GM18499 (cell line): ENCODE data around the gene MUCL3.
"Not testable (repeated sequence)": the region's sequence is repeated elsewhere in the genome, so short reads cannot be mapped to it uniquely, and the experiment has no call there.

Experiments used
- ATAC-seq: cut with Tn5 transposase; IDR thresholded peaks from one replicate; pipeline ENCODE4 v1.9.1; 2021; ENCODE audit warnings: moderate number of reproducible peaks; ENCODE audit not compliant: insufficient read depth, unreplicated experiment

The MUCL3 gene

GRCh38 chr6:30935018-30935417 is 5.8 kb upstream of the MUCL3 start:
- ATAC-seq = no peak

DNA sequence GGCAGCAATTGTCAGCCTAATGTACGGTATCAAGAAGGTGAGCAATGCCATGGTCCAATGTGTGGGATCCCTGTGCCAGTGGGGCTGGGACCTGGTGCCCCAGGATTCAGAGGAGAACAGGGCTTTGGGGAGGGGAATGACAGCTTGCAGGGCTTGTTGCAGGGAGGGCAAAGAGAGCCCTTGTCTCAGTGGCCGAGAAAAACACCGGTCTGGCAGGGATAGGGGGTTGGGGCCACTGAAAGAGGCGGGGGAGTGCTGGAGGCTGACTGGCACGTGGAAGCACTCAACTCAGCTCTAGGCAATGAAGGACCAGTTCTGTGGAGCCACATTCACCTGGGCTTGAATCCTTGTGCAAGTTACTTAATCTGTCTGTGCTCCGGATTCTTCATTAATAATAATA is 3.5 kb upstream of the MUCL3 start:
- no peak for ATAC-seq

DNA sequence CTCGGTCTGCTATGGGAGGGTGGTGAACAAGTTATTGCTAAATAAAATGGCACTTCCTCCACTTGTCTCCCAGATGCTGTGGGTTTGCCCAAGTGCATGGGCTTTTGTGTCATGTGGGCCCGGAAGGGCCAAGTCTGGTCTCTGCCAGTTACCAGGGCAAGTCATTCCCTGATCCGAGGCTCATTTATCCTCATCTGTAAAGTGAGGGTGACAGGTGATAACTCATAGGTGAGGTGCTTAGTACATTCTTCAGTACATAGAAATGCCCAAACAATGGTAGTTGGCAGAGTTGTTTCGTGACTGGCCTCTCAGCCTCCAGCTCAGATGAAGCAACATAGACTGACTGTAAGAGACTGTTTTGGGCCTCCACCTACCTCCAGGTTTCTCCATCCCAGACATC is 2.0 kb upstream of the MUCL3 start:
- ATAC-seq = no peak

DNA sequence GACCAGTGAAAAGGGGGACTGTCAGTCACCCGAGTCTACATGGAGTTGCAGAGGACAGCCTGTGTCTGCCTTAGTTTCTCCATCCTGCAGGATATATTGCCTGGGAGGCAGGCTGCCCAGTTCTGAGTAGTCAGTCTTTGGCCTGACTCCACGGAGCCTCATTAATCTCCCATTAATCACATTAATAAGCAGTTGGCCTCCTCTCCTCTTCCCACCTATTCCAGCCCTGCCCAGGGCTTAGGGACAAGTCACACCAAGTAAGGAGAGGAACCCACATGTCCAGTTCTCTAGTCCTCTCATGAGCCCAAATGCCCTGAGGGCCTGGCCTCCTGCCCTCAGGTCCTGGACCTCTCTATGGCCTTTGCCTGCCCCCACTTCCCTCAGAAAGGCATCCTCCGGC is 1.3 kb upstream of the MUCL3 start:
- ATAC-seq = no peak

DNA sequence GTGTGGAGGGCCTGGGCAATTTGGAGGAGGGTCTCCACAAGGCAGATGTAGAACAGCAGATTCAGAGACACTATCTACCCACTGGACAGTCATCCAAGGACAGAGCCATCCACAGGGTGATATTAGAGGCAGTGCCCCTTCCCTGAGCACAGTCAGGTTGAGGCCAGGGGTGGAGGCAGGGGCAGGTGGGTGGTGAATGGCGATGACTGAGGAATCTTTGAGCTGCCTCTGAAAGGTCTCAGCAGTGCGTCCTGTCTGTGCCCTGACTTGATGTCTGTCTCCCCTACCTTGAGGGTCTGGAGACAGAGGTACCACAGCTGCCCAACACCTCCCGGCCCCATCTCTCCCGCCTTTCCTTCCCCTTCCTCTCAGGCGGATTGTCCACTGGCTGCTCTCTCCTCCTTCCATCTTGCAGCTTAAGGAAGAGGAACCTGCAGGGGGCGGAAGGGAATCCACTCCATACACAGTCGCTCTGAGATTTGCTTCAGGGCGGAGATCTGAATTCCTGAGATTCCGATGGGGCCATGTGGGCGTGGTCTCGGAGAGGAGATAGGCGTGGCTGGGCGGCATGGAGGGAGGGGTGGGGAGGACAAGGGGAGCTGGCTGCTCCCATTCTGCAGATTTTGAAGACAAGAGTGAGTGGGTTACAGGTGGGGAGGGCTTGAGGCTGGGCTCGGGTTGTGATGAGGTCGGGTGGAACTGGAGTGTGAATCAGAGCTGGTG is 1.7 kb downstream of the MUCL3 start:
- ATAC-seq = no peak

GRCh38 chr6:30944051-30944450 is 3.3 kb downstream of the MUCL3 start:
- ATAC-seq = no peak

DNA sequence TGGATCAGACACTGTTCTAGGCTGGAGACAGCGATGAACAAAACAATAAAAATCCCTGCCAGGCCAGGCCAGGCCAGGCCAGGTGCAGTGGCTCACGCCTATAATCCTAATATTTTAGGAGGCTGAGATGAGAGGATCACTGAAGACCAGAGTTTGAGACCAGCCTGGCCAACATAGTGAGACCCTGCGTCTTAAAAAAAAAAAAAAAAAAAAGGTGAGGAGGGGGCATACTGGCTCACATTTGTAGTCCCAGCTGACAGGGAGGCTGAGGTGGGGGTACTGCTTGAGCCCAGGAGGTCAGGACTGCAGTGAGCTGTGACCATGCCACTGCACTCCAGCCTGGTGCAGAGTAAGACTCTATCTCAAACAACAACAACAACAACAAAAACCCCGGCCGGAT is 4.5 kb downstream of the MUCL3 start:
- no peak for ATAC-seq

DNA sequence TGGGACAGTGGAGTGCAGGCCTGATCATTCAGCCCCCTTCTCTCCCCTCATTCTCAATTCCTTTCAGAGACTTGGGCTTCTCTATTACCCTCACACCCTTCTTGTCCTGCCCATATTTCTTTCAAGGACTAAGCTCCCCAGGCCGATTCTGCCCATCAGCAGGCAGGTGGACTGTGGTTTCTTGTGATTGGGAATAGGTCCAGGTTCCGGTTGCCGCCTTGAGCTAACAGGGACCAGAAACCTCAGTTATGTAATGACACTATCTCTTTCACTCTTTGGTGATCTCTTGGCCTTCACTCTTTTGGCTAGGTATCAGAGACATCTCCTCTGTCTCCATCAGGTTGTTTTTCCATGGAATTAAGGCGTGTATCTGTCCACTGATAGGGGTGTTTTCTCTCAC is 6.5 kb downstream of the MUCL3 start:
- no peak for ATAC-seq

DNA sequence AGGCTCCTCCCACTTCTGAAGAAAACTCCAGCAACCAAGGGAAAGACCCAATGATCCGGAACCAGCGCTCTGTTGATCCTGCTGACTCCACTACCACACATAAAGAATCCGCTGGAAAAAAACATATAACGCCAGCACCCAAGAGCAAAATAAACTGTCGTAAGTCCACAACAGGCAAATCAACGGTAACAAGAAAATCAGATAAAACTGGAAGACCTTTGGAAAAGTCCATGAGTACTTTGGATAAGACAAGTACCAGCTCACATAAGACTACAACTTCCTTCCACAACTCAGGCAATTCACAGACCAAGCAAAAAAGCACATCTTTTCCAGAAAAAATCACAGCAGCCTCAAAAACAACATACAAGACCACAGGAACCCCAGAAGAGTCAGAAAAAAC is 8.0 kb downstream of the MUCL3 start:
- ATAC-seq = no peak

GRCh38 chr6:30951907-30952469 is 11.2 kb downstream of the MUCL3 start:
- ATAC-seq = no peak

DNA sequence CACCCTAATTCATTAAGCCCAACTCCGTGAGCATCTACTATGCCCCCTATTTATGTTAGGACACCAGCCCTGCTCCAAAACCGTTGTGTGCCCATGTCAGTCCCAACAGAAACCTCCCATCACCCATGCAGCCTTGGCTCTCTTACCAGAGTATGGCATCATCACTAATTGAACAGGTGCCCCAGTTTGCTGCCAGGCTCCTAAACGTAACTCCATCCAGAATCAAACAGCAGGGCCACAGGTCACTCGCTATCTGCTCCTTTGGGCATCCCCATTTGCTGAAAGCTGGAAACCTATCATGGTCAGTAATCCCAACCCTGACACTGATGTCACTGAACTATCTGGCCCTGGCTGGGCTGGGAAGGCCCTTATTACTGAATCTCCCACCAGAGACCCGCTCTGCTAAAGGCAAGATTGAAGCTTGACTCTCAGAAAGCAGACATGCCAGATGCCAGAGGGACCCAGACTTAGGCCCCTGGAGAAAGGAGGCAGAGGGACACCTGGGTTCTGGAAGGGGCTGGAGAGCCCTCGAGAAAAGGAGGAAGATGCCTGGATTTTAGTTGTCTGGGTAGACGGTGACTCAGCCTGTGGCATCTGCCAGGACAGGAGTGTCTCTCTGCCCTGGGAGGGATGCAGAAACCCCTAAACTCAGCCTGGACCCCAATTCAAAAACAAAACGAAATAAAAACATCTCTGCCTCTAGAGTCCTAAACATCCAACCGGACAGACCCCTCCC is 14.0 kb downstream of the MUCL3 start:
- ATAC-seq = no peak

DNA sequence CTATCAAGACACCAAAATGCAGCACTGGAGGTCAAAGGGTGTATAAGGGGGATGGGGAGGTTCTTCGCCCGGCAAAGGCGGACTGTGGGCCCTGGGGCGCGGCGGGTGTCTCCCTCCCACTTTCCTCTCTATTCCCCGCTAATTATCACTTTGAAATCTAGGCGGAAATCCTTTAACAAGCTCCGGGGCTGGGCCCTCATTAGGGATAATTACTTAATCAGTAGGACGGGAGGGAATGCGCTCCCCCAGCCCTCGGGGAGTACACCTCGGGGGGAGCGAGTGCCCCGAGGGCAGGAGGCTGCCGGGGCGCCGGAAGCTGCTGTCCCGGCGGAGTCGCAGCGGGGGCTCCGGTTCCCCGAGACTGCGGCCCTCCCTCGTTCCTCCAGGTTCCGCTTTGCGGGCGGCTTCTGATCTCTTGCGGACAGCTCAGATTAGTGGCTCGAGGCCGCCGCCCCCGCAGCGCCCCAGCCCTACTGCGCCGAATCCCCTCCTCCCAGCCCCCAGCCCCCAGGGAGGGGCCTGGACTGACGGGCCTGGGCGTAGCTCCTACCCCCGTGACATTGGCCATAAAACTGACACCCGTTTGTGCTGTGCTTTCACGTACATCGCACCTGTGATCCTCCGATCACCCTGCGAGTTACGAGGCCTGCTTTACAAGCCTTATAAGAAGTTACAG is 14.7 kb downstream of the MUCL3 start:
- no peak for ATAC-seq

GRCh38 chr6:30957716-30958115 is 16.9 kb downstream of the MUCL3 start:
- no peak for ATAC-seq

DNA sequence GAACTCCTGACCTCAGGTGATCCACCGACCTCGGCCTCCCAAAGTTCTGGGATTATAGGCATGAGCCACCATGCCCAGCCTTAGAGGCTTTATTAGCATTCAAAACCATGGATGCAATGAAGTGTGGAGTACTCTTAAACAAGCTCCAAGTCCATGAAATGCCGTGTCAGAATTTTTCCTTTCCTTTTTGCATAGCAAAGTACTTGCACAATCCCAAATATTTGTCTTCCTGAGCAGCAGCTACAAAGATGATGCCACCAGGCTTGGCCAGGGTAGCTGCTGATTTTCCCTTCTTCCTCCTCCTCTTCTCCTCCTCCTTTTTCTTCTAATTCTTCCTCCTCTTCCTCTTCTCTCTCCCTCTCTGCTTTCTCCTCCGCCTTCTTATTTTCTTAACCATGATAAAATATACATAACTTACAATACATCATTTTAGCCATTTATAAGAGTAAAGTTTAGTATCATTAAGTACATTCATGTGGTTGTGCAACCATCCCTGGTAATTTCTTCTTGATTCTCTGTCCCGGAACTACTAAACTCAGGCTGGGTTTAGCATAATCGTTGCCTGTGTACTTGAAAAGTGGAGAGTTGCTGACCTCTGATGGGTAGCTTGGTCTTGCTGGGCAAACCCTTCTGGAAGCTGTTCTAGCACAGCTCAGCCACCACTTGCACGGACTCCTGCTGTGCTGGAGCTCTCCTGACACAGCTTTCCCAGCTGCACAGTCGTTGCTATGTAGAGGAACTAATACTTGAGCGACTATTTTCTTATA is 20.3 kb downstream of the MUCL3 start:
- ATAC-seq = no peak

- ATAC-seq = no peak
These were observed 21.9 kb downstream of the MUCL3 start for GRCh38 chr6:30962716-30963115.

GRCh38 chr6:30963641-30964040 is 22.9 kb downstream of the MUCL3 start:
- no peak for ATAC-seq

GRCh38 chr6:30964075-30964474 is 23.3 kb downstream of the MUCL3 start:
- ATAC-seq = no peak

GRCh38 chr6:30965140-30965601 is 24.4 kb downstream of the MUCL3 start:
- no peak for ATAC-seq

- ATAC-seq = no peak
These were observed 25.4 kb downstream of the MUCL3 start for GRCh38 chr6:30966154-30966553.

GRCh38 chr6:30969171-30969570 is 28.4 kb downstream of the MUCL3 start:
- ATAC-seq = not testable (repeated sequence)
